AG04450 (cell line): ENCODE measurements around the gene SCUBE2. TPM values are rescaled to one million over a fixed set of nuclear protein-coding genes. Genes with fewer than 3 reads are reported as not detected.

ENCODE experiments used
- CTCF ChIA-PET: fragments of 300-600, 350-600 bp; formaldehyde crosslinking; extraction: SDS; loops from one replicate; lab custom pipeline; 2022; ENCODE audit warnings: antibody characterized with exemption, inconsistent platforms; lab: Charles Lee
- POLR2A ChIA-PET: fragments of 350-600 bp; formaldehyde crosslinking; extraction: SDS; loops from one replicate; lab custom pipeline; 2021; ENCODE audit warnings: antibody characterized with exemption, inconsistent platforms; lab: Yijun Ruan, JAX
- DNase-seq: peaks from one replicate; pipeline ENCODE4 v3.0.0-alpha.2; 2011; ENCODE audit warnings: low read depth, low spot score
- H3K27ac ChIP-seq: one replicate; pipeline ENCODE4 v1.5.1; 2012; ENCODE audit warnings: low read depth, low read length, control low read depth
- H3K27me3 ChIP-seq: one replicate; pipeline ENCODE4 v1.6.0; 2012; ENCODE audit warnings: low read length; ENCODE audit not compliant: control insufficient read depth, insufficient read depth
- H3K4me3 ChIP-seq: 2 replicates; pipeline ENCODE4 v1.5.1; 2011; ENCODE audit warnings: mild to moderate bottlenecking, low read depth, low read length, control low read depth
- H3K9me3 ChIP-seq: 2 replicates; pipeline ENCODE4 v1.5.1; 2012; ENCODE audit warnings: low read length; ENCODE audit not compliant: control insufficient read depth, insufficient read depth
- polyA plus RNA-seq: library from polyadenylated mRNA; depleted of rRNA; stranded (reverse); fragments of >200 nt; gene quantifications from 2 replicates; pipeline ENCODE4 v1.2.3, GENCODE V29; 2011
- TF ChIP-seq, protein P1 (sequence below): IDR thresholded peaks from 2 replicates; pipeline ENCODE4 v1.5.1; 2011; ENCODE audit warnings: low read depth, low read length, control low read depth, inconsistent platforms

Gene SCUBE2
- polyA plus RNA-seq, 1 experiment, result 1.3 TPM

DNA sequence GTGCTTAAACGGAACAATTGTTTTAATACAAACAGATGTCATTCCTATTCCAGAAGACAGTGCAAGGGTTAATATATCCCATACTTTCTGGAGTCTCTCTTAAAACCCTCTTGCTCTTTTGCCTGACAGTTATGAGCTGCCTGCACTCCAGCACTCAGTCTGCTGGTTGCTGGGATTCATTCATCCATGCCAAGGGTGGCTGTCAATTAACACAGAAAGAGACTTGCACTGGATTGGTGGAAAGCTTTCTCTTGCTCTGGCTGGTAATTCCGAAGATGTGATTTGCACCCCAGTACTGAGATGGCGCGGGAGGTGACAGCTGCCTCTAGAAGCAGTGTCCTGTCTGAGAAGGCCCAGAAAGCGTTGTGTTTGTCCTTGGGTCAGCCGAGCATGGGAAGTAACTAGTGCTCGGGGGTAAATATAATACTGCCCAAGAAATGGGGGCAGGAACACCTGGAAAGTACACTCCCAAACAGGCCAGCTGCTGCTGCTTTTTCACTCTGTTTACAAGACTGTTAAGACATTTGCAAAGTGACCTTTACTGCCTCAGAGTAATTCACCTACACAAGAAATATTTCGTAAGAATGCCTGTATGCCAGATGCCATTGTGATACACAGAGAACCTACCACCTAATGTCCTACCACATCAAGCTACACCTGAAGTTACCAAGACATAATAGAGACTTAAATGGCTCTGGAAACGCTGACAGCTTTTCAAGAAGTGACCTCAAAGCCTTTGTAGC, 20.5 kb downstream of the SCUBE2 start:
- H3K27me3 ChIP-seq, result peaks cover 6% of the 10 kb centered on the region
- POLR2A ChIA-PET, result no interaction called here
- DNase-seq, result no peak
- H3K27ac ChIP-seq, result no peak overlapping the region
- CTCF ChIA-PET, result no interaction called here
- H3K4me3 ChIP-seq, result no peak overlapping the region
- H3K9me3 ChIP-seq, result no peaks in the 10 kb centered on the region; the same call in 1 of the 2 replicates
- TF ChIP-seq, protein P1, sequence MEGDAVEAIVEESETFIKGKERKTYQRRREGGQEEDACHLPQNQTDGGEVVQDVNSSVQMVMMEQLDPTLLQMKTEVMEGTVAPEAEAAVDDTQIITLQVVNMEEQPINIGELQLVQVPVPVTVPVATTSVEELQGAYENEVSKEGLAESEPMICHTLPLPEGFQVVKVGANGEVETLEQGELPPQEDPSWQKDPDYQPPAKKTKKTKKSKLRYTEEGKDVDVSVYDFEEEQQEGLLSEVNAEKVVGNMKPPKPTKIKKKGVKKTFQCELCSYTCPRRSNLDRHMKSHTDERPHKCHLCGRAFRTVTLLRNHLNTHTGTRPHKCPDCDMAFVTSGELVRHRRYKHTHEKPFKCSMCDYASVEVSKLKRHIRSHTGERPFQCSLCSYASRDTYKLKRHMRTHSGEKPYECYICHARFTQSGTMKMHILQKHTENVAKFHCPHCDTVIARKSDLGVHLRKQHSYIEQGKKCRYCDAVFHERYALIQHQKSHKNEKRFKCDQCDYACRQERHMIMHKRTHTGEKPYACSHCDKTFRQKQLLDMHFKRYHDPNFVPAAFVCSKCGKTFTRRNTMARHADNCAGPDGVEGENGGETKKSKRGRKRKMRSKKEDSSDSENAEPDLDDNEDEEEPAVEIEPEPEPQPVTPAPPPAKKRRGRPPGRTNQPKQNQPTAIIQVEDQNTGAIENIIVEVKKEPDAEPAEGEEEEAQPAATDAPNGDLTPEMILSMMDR, result no peak

DNA sequence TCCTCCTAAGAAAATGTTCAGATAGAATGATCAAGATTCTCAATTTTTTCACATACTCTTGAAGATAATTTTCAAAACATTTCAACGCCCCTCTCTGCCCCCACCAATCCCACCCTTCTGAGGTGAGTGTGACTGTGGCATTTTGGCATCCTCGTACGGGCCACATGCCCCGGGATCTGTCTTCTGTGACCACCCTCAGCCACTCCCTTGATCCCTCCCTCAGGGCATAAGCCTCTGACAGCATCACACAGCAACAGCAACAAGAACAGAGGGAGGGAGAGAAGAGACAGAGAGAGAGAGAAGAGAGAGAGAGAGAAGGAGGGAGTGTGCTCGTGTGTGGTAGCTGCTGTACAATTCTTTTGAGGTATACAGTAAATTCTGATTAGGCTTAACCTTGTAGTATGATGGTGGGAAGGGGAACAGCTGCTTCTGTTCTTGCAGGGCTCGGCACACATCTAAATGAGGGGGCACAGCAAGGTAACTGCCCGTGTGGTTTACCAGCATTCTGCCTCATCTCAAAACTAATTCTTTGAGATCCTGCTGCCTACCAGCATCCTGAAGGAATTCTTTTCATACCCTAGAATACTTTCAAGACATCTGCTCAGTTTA, 21.4 kb downstream of the SCUBE2 start:
- no peak for DNase-seq
- POLR2A ChIA-PET, result no interaction called here
- Histone ChIP-seq H3K27ac (no peak overlapping the region), H3K9me3 (no peaks in the 10 kb centered on the region; the same call in 1 of the 2 replicates), H3K27me3 (no peaks in the 10 kb centered on the region), H3K4me3 (no peak overlapping the region)
- TF ChIP-seq, protein P1, result no peak
- CTCF ChIA-PET, result no interaction called here

- H3K4me3 ChIP-seq, result no peak overlapping the region
- H3K27me3 ChIP-seq, result no peaks in the 10 kb centered on the region
- H3K9me3 ChIP-seq, result no peaks in the 10 kb centered on the region; the same call in 1 of the 2 replicates
- no peak overlapping the region for H3K27ac ChIP-seq
- ChIA-PET CTCF (interaction anchor here (1.3 kb wide), 1 partner anchor 53 kb away, joined by 4 read pairs; no protein-coding TSS in a partner anchor), POLR2A (no interaction called here)
- TF ChIP-seq, protein P1, result no peak
- DNase-seq, result no peak
These were observed 22.1 kb downstream of the SCUBE2 start for GRCh38 chr11:9069256-9069655.

- no peak overlapping the region for H3K4me3 ChIP-seq
- no peak overlapping the region for H3K27ac ChIP-seq
- peaks cover 2% of the 10 kb centered on the region for H3K27me3 ChIP-seq
- no peak for DNase-seq
- TF ChIP-seq, protein P1, result no peak
- H3K9me3 ChIP-seq, result no peaks in the 10 kb centered on the region; the same call in 1 of the 2 replicates
- POLR2A ChIA-PET, result interaction anchor here (0.7 kb wide), 1 partner anchor 107 kb away, joined by 3 read pairs; no protein-coding TSS in a partner anchor
- CTCF ChIA-PET, result no interaction called here
These were observed 24.9 kb downstream of the SCUBE2 start for GRCh38 chr11:9066433-9066925.
